HepG2 (cell line): ENCODE measurements around the gene SERPINE2. TPM values are rescaled to one million over a fixed set of nuclear protein-coding genes. Genes with fewer than 3 reads are reported as not detected.
A peak's percentile ranks its signal among the peaks of the same experiment; 100 is the strongest.

ENCODE experiments used
- BORCS8-MEF2B ChIP-seq: sonication (generic); formaldehyde crosslinking; IDR thresholded peaks from 2 replicates; pipeline ENCODE4 v1.8.0; 2022; ENCODE audit warnings: mild to moderate bottlenecking, missing genetic modification reagents
- CAMTA2 ChIP-seq: sonication (generic); formaldehyde crosslinking; IDR thresholded peaks from 2 replicates; pipeline ENCODE4 v1.4.0; 2020; ENCODE audit warnings: mild to moderate bottlenecking, missing genetic modification reagents, borderline replicate concordance
- KAT7 ChIP-seq: IDR thresholded peaks from 2 replicates; pipeline ENCODE4 v1.6.1; 2018; ENCODE audit warnings: borderline replicate concordance, missing compliant biosample characterization
- MXD4 ChIP-seq: IDR thresholded peaks from 2 replicates; pipeline ENCODE4 v1.6.1; 2016; ENCODE audit warnings: mild to moderate bottlenecking, missing biosample characterization, missing genetic modification reagents
- NRL ChIP-seq: sonication (generic); formaldehyde crosslinking; IDR thresholded peaks from 2 replicates; pipeline ENCODE4 v1.5.0; 2020; ENCODE audit warnings: missing genetic modification reagents, mild to moderate bottlenecking, moderate library complexity, borderline replicate concordance
- SOX13 ChIP-seq, 3 experiments: fragments of 450-650 bp in 1 of 3; sonication (generic) in 1 of 3; formaldehyde crosslinking in 1 of 3; IDR thresholded peaks in 2 of 3; conservative IDR thresholded peaks in 1 of 3; 2 replicates each; pipeline versions ENCODE4 v1.5.0 to v1.6.1; 2016 to 2020; ENCODE audit warnings: antibody characterized with exemption in 1 of 3, mild to moderate bottlenecking in 1 of 3, missing compliant biosample characterization in 1 of 3, missing genetic modification reagents in 1 of 3, moderate library complexity in 1 of 3
- TCF12 ChIP-seq, 2 experiments: fragments of 450-650 bp in 1 of 2; sonication (generic) in 1 of 2; formaldehyde crosslinking in 1 of 2; IDR thresholded peaks; 2 replicates each; pipeline versions ENCODE4 v1.6.1 to v1.8.0; 2017 to 2022; ENCODE audit warnings: antibody characterized with exemption in 1 of 2, mild to moderate bottlenecking in 1 of 2, missing genetic modification reagents in 1 of 2, moderate library complexity in 1 of 2
- TFDP1 ChIP-seq: IDR thresholded peaks from 2 replicates; pipeline ENCODE4 v1.6.1; 2016; ENCODE audit warnings: missing compliant biosample characterization, missing genetic modification reagents, borderline replicate concordance
- ZNF580 ChIP-seq: IDR thresholded peaks from 2 replicates; pipeline ENCODE4 v1.6.1; 2016; ENCODE audit warnings: low read depth, borderline replicate concordance
- ZNF772 ChIP-seq: sonication (generic); formaldehyde crosslinking; IDR thresholded peaks from 2 replicates; pipeline ENCODE4 v1.5.0; 2020; ENCODE audit warnings: mild to moderate bottlenecking, missing genetic modification reagents
- ZSCAN21 ChIP-seq: sonication (generic); formaldehyde crosslinking; IDR thresholded peaks from 2 replicates; pipeline ENCODE4 v1.8.0; 2022; ENCODE audit warnings: mild to moderate bottlenecking, missing genetic modification reagents, moderate library complexity, borderline replicate concordance
- polyA plus RNA-seq, 8 experiments: library from polyadenylated mRNA; depleted of rRNA in 3 of 8; stranded (reverse) in 7 of 8; unstranded in 1 of 8; fragments of >200 nt; fragmentation: Illumina TruSeq in 4 of 8; extraction: Trizol in 4 of 8; gene quantifications; 2 replicates each; pipeline versions ENCODE4 v1.2.1 to v1.2.3, GENCODE V29; 2011 to 2016; ENCODE audit warnings: low read depth in 4 of 8, missing spikeins in 1 of 8, mixed read lengths in 1 of 8; ENCODE audit not compliant: insufficient read depth in 1 of 8
- total RNA-seq, 5 experiments: library from RNA; depleted of rRNA; stranded (reverse); fragments of >200 nt; fragmentation: Illumina TruSeq; extraction: Trizol; gene quantifications; 2 replicates each; pipeline ENCODE4 v1.2.3, GENCODE V29; 2016; ENCODE audit warnings: low read depth in 1 of 5
- TF ChIP-seq, protein P1 (sequence below): sonication (generic); formaldehyde crosslinking; IDR thresholded peaks from 2 replicates; pipeline ENCODE4 v1.5.0; 2020; ENCODE audit warnings: missing genetic modification reagents, mild to moderate bottlenecking, borderline replicate concordance
- TF ChIP-seq, protein P2 (sequence below): sonication (generic); formaldehyde crosslinking; IDR thresholded peaks from 2 replicates; pipeline ENCODE4 v1.4.0; 2020; ENCODE audit warnings: mild to moderate bottlenecking, missing genetic modification reagents, borderline replicate concordance
- TF ChIP-seq, protein P3 (sequence below): sonication (generic); formaldehyde crosslinking; IDR thresholded peaks from 2 replicates; pipeline ENCODE4 v1.5.0; 2020; ENCODE audit warnings: mild to moderate bottlenecking, missing genetic modification reagents
- TF ChIP-seq, protein P4 (sequence below): sonication (generic); formaldehyde crosslinking; IDR thresholded peaks from 2 replicates; pipeline ENCODE4 v1.8.1; 2023; ENCODE audit warnings: mild to moderate bottlenecking, moderate library complexity, missing genetic modification reagents

The SERPINE2 gene
- total and polyA plus RNA-seq, 2 of the 13 experiments (the other 11 are each of a cell fraction or from before 2014, with no cell fraction given), result 7.9 to 18.1 TPM

DNA sequence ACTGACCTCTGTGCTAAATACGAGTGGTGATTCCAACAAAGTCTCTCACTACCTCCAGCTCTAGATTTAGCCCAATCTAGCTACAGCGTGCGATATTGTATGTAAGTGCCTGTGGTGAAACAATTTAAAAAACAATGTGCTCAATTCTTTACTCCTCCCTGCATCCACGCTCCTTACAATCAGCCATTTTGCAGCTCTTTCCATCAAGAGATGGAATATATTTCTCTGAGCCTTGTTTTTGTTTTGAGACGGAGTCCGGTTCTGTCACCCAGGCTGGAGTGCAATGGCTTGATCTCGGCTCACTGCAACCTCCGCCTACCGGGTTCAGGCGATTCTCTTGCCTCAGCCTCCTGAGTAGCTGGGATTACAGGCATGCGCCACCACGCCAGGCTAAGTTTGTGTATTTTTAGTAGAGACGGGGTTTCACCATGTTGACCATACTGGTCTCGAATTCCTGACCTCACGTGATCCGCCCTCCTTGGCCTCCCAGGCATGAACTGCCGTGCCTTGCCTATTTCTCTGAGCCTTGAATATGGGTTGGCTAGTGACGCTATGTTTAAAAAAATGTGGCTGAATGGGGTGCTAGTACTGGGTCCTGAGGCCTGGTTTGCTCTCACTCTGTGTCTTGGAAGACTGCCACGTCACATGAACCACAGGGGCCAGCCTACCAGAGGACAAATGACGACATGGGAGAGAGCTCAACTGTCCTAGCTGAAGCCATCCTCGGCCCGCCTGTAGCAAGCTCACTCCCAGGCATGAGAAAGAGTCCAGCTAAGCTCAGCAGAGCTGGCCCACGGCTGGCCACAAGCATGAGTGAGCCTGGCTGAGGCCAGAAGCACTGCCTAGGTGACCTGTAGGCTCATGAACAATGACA is 108.7 kb downstream of the SERPINE2 start (continued):
- TF ChIP-seq, protein P1, sequence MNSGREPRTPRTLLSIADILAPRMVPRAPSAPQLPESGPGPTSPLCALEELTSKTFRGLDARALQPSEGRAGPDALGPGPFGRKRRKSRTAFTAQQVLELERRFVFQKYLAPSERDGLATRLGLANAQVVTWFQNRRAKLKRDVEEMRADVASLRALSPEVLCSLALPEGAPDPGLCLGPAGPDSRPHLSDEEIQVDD (CRISPR knock-in tag), result peak; percentile 39; the same call in 1 of the 2 replicates
- TF ChIP-seq ZSCAN21 (CRISPR knock-in tag) (peak; percentile 97; the same call in 1 of the 2 replicates), TCF12 (IDR thresholded peaks at IDR 0.05) (no peak), TCF12 (CRISPR knock-in tag; IDR thresholded peaks at IDR 0.05) (peak; percentile 56; the same call in 1 of the 2 replicates), ZNF580 (CRISPR knock-in tag) (peak; percentile 99), MXD4 (CRISPR knock-in tag) (peak; percentile 71), BORCS8-MEF2B (CRISPR knock-in tag) (peak; percentile 89), SOX13 (IDR thresholded peaks at IDR 0.05) (no peak), SOX13 (CRISPR knock-in tag; conservative IDR thresholded peaks at IDR 0.05 in 1 of 2, IDR thresholded peaks at IDR 0.05 in 1 of 2) (peak in 1 of 2 experiments; percentile 46; a peak in 2 of 4 replicates), ZNF772 (no peak), NRL (CRISPR knock-in tag) (peak; percentile 96), CAMTA2 (CRISPR knock-in tag) (peak; percentile 77; the same call in 1 of the 2 replicates), TFDP1 (CRISPR knock-in tag) (peak; percentile 70; the same call in 1 of the 2 replicates), KAT7 (CRISPR knock-in tag) (peak; percentile 98)
- TF ChIP-seq, protein P2, sequence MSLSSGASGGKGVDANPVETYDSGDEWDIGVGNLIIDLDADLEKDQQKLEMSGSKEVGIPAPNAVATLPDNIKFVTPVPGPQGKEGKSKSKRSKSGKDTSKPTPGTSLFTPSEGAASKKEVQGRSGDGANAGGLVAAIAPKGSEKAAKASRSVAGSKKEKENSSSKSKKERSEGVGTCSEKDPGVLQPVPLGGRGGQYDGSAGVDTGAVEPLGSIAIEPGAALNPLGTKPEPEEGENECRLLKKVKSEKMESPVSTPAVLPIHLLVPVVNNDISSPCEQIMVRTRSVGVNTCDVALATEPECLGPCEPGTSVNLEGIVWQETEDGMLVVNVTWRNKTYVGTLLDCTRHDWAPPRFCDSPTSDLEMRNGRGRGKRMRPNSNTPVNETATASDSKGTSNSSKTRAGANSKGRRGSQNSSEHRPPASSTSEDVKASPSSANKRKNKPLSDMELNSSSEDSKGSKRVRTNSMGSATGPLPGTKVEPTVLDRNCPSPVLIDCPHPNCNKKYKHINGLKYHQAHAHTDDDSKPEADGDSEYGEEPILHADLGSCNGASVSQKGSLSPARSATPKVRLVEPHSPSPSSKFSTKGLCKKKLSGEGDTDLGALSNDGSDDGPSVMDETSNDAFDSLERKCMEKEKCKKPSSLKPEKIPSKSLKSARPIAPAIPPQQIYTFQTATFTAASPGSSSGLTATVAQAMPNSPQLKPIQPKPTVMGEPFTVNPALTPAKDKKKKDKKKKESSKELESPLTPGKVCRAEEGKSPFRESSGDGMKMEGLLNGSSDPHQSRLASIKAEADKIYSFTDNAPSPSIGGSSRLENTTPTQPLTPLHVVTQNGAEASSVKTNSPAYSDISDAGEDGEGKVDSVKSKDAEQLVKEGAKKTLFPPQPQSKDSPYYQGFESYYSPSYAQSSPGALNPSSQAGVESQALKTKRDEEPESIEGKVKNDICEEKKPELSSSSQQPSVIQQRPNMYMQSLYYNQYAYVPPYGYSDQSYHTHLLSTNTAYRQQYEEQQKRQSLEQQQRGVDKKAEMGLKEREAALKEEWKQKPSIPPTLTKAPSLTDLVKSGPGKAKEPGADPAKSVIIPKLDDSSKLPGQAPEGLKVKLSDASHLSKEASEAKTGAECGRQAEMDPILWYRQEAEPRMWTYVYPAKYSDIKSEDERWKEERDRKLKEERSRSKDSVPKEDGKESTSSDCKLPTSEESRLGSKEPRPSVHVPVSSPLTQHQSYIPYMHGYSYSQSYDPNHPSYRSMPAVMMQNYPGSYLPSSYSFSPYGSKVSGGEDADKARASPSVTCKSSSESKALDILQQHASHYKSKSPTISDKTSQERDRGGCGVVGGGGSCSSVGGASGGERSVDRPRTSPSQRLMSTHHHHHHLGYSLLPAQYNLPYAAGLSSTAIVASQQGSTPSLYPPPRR, result peak; percentile 75; the same call in 1 of the 2 replicates
- TF ChIP-seq, protein P3, sequence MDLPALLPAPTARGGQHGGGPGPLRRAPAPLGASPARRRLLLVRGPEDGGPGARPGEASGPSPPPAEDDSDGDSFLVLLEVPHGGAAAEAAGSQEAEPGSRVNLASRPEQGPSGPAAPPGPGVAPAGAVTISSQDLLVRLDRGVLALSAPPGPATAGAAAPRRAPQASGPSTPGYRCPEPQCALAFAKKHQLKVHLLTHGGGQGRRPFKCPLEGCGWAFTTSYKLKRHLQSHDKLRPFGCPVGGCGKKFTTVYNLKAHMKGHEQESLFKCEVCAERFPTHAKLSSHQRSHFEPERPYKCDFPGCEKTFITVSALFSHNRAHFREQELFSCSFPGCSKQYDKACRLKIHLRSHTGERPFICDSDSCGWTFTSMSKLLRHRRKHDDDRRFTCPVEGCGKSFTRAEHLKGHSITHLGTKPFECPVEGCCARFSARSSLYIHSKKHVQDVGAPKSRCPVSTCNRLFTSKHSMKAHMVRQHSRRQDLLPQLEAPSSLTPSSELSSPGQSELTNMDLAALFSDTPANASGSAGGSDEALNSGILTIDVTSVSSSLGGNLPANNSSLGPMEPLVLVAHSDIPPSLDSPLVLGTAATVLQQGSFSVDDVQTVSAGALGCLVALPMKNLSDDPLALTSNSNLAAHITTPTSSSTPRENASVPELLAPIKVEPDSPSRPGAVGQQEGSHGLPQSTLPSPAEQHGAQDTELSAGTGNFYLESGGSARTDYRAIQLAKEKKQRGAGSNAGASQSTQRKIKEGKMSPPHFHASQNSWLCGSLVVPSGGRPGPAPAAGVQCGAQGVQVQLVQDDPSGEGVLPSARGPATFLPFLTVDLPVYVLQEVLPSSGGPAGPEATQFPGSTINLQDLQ (CRISPR knock-in tag), result no peak
- TF ChIP-seq, protein P4, sequence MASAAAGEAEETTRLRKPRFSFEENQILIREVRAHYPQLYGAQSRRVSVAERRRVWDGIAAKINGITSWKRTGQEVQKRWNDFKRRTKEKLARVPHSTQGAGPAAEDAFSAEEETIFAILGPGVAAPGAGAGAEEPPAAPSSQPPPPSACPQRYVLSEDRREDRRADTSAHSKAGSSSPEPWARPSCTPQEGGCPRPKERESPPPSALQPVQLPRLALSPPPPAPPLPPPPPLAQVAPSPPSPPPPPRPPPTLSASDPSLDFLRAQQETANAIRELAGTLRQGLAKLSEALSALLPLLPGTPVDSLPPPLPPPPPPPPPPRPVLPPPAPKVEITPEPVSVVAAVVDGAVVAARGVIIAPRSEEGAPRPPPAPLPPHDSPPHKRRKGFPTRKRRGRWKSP (CRISPR knock-in tag), result peak; percentile 70
